WTC11 (cell line): ENCODE results near the gene TRPC3.

Experiments used
- AR ChIP-seq: fragments of 250-450 bp; sonication (Bioruptor Pico); IDR thresholded peaks from 2 replicates; pipeline ENCODE4 v1.9.0; 2021; ENCODE audit warnings: mild to moderate bottlenecking
- CTCF ChIP-seq: fragments of 200-600 bp; IDR thresholded peaks from 2 replicates; pipeline ENCODE4 v1.8.0; 2022; ENCODE audit warnings: antibody characterized with exemption
- E2F1 ChIP-seq: sonication (generic); formaldehyde crosslinking; IDR thresholded peaks from 2 replicates; pipeline ENCODE4 v1.8.0; 2022; ENCODE audit warnings: mild to moderate bottlenecking, missing genetic modification reagents
- NFE2L1 ChIP-seq: sonication (generic); formaldehyde crosslinking; IDR thresholded peaks from 2 replicates; pipeline ENCODE4 v1.8.1; 2023; ENCODE audit warnings: missing genetic modification reagents

DNA sequence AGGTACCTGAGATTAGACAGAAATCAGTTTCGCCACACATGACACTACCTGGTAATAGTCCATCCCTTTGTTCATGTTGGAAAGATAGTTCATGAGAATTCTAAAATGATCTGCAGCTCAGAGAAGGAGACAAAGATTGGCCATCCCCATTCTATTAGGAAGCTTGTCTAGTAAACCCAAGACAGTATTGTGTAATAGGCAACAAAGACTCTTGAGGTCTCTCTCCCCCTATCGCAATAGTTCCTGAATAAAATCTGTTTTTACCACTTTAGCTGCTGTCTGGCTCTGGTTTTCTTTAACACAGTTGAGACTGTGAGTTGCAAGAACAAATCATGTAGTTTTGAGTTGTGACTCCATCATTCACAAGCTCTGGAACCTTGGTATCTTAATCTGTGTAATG lies 66.7 kb downstream of the TRPC3 start:
- TF ChIP-seq AR (no peak), NFE2L1 (CRISPR knock-in tag) (no peak), E2F1 (CRISPR knock-in tag) (no peak), CTCF (no peak)
